Measurements from ENCODE around the gene BBS1. TPM values are rescaled to one million over a fixed set of nuclear protein-coding genes. Genes with fewer than 3 reads are reported as not detected.
A peak's percentile ranks its signal among the peaks of the same experiment; 100 is the strongest.

BBS1 gene
- polyA plus RNA-seq, 2 of the 4 experiments (the other 2 are of a cell fraction) = 12.5 TPM

GRCh38 chr11:66467756-66468155 lies 42.7 kb upstream of the BBS1 start:
- ATAC-seq (peak in 1 of 2 experiments; percentile 12; a peak in 2 of 6 replicates), FAIRE-seq (no peak), DNase-seq (ENCODE audit: low read depth in 1 of 2, low spot score in 1 of 2) (no peak)
- Histone ChIP-seq H3K9me3 (no peaks in the 10 kb centered on the region; the same call in 1 of the 3 replicates), H3K4me2 (peak overlapping the region; percentile 93), H3K27ac (peak overlapping the region in 1 of 2 experiments; percentile 95; a peak in 3 of 6 replicates), H3K4me1 (peaks cover 10% of the 10 kb centered on the region), H3K4me3 (peak overlapping the region; percentile 72; the same call in 2 of the 3 replicates)
- 80% methylated on average over 6 of the region's 6 CpGs for WGBS (ENCODE audit: missing lambda C conversion rate)
- CTCF ChIA-PET = interaction anchor here (0.5 to 4.8 kb wide), 9 partner anchors 10 to 67 kb away, joined by 3 to 37 read pairs (median 4); partner anchors contain the start of genes DPP3, MRPL11 and NPAS4
- no peak for TF ChIP-seq SMC3 (IDR thresholded peaks at IDR 0.05)
- TF ChIP-seq HDAC2 (IDR thresholded peaks at IDR 0.05) = no peak
- no peak for TF ChIP-seq NFE2L2 (conservative IDR thresholded peaks at IDR 0.05; ENCODE audit: low read length)
- TF ChIP-seq ZC3H11A (IDR thresholded peaks at IDR 0.05) = no peak
- no peak for TF ChIP-seq KDM5A (IDR thresholded peaks at IDR 0.05)
- TF ChIP-seq HOXB5 (CRISPR knock-in tag; IDR thresholded peaks at IDR 0.05) = no peak
- no peak for TF ChIP-seq JUN (IDR thresholded peaks at IDR 0.05)
- TF ChIP-seq JUNB (IDR thresholded peaks at IDR 0.05) = no peak
- TF ChIP-seq ZSCAN20 (CRISPR knock-in tag; IDR thresholded peaks at IDR 0.05) = no peak
- TF ChIP-seq NPAS2 (CRISPR knock-in tag; IDR thresholded peaks at IDR 0.05; ENCODE audit: borderline replicate concordance) = no peak
- TF ChIP-seq RAD21 (conservative IDR thresholded peaks at IDR 0.05 in 1 of 2, IDR thresholded peaks at IDR 0.05 in 1 of 2) = no peak
- no peak for TF ChIP-seq POLR2AphosphoS2 (conservative IDR thresholded peaks at IDR 0.05; ENCODE audit: low read length)
- no peak for TF ChIP-seq BHLHE40 (IDR thresholded peaks at IDR 0.05; ENCODE audit: low read depth, low read length)
- TF ChIP-seq FOSL2 (IDR thresholded peaks at IDR 0.05) = no peak
- no peak for TF ChIP-seq FOSL2 (CRISPR knock-in tag; IDR thresholded peaks at IDR 0.05)
- TF ChIP-seq HEYL (CRISPR knock-in tag; IDR thresholded peaks at IDR 0.05) = no peak
- no peak for TF ChIP-seq CBX2 (IDR thresholded peaks at IDR 0.05; ENCODE audit: borderline replicate concordance, low read depth)
- POLR2A ChIA-PET = interaction anchor here (3.9 kb wide), 1 partner anchor 12 kb away, joined by 47 read pairs; the partner anchor contains the start of gene DPP3

- Histone ChIP-seq H3K4me1 (peaks cover 10% of the 10 kb centered on the region), H3K4me3 (no peak overlapping the region), H3K27ac (no peak overlapping the region), H3K9me3 (no peaks in the 10 kb centered on the region), H3K4me2 (no peak overlapping the region)
- ChIA-PET POLR2A (interaction anchor here (1.5 kb wide), 1 partner anchor 11 kb away, joined by 11 read pairs; the partner anchor contains the start of gene DPP3), CTCF (interaction anchor here (0.5 to 4.8 kb wide), 9 partner anchors 11 to 847 kb away, joined by 3 to 37 read pairs (median 4); partner anchors contain the start of genes DPP3 and MRPL11)
- ATAC-seq = no peak
- 91% methylated on average over 6 of the region's 6 CpGs for WGBS (ENCODE audit: missing lambda C conversion rate)
- FAIRE-seq = no peak
- TF ChIP-seq ELK1 (IDR thresholded peaks at IDR 0.05; ENCODE audit: low read depth, low read length) = no peak
- TF ChIP-seq HMGXB4 (CRISPR knock-in tag; IDR thresholded peaks at IDR 0.05; ENCODE audit: borderline replicate concordance) = no peak
- TF ChIP-seq CTCF (IDR thresholded peaks at IDR 0.05) = no peak
- TF ChIP-seq PBX3 (IDR thresholded peaks at IDR 0.05) = no peak
- no peak for TF ChIP-seq RCOR1 (IDR thresholded peaks at IDR 0.05; ENCODE audit: low read depth, low read length)
- DNase-seq (ENCODE audit: low read depth in 1 of 2, low spot score in 1 of 2) = no peak
Measured at GRCh38 chr11:66468691-66469090, 41.7 kb upstream of the BBS1 start.
